ENCODE data around the gene TMEM164. TPM values are rescaled to one million over a fixed set of nuclear protein-coding genes. Genes with fewer than 3 reads are reported as not detected.

TMEM164 gene
- total and polyA plus RNA-seq, 7 donors = 14.5 to 42.4 (median 31.7) TPM

GRCh38 chrX:110116066-110116980, 113.4 kb downstream of the TMEM164 start:
- Histone ChIP-seq H3K36me3 (ENCODE audit: insufficient read depth in 1 of 2, low read depth in 1 of 2) (peaks cover 0 to 6% of the 10 kb centered on the region in 2 donors), H3K27ac (no peak overlapping the region), H3K27me3 (ENCODE audit: insufficient read depth in 3 of 3, low read length in 2 of 3) (peaks cover 0 to 6% (median 0%) of the 10 kb centered on the region in 3 donors), H3K4me1 (no peaks in the 10 kb centered on the region), H3K4me3 (no peak overlapping the region), H3K9me3 (no peaks in the 10 kb centered on the region)
- 86 to 94% (median 94%) methylated on average over 4 of the region's 4 CpGs for WGBS, 3 donors
- TF ChIP-seq, protein P1, sequence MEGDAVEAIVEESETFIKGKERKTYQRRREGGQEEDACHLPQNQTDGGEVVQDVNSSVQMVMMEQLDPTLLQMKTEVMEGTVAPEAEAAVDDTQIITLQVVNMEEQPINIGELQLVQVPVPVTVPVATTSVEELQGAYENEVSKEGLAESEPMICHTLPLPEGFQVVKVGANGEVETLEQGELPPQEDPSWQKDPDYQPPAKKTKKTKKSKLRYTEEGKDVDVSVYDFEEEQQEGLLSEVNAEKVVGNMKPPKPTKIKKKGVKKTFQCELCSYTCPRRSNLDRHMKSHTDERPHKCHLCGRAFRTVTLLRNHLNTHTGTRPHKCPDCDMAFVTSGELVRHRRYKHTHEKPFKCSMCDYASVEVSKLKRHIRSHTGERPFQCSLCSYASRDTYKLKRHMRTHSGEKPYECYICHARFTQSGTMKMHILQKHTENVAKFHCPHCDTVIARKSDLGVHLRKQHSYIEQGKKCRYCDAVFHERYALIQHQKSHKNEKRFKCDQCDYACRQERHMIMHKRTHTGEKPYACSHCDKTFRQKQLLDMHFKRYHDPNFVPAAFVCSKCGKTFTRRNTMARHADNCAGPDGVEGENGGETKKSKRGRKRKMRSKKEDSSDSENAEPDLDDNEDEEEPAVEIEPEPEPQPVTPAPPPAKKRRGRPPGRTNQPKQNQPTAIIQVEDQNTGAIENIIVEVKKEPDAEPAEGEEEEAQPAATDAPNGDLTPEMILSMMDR (IDR thresholded peaks at IDR 0.05) = no peak
- intact Hi-C loops (cut with DNase I) = no loop called here
- ATAC-seq (no peak), DNase-seq (no peak)

GRCh38 chrX:110118530-110118929, 115.6 kb downstream of the TMEM164 start:
- Histone ChIP-seq H3K36me3 (ENCODE audit: insufficient read depth in 1 of 2, low read depth in 1 of 2) (peaks cover 0 to 3% of the 10 kb centered on the region in 2 donors), H3K9me3 (no peaks in the 10 kb centered on the region), H3K27me3 (ENCODE audit: insufficient read depth in 3 of 3, low read length in 2 of 3) (peaks cover 0 to 6% (median 0%) of the 10 kb centered on the region in 3 donors), H3K4me3 (no peak overlapping the region), H3K27ac (no peak overlapping the region), H3K4me1 (no peaks in the 10 kb centered on the region)
- 78 to 97% (median 95%) methylated on average over 4 of the region's 4 CpGs for WGBS, 3 donors
- TF ChIP-seq, protein P1 (IDR thresholded peaks at IDR 0.05) = no peak
- intact Hi-C loops (cut with DNase I) = no loop called here
- ATAC-seq = no peak
- DNase-seq = no peak

- intact Hi-C loops (cut with DNase I) = no loop called here
- Histone ChIP-seq H3K27ac (no peak overlapping the region), H3K4me1 (no peaks in the 10 kb centered on the region), H3K4me3 (no peak overlapping the region), H3K9me3 (no peaks in the 10 kb centered on the region), H3K27me3 (ENCODE audit: insufficient read depth in 3 of 3, low read length in 2 of 3) (peaks cover 0 to 6% (median 0%) of the 10 kb centered on the region in 3 donors), H3K36me3 (ENCODE audit: insufficient read depth in 1 of 2, low read depth in 1 of 2) (no peaks in the 10 kb centered on the region)
- DNase-seq (no peak), ATAC-seq (no peak)
- TF ChIP-seq, protein P1 (IDR thresholded peaks at IDR 0.05) = no peak
- 84 to 97% (median 90%) methylated on average over 2 of the region's 2 CpGs for WGBS, 3 donors
Measured at GRCh38 chrX:110119480-110119879, 116.6 kb downstream of the TMEM164 start.

DNA sequence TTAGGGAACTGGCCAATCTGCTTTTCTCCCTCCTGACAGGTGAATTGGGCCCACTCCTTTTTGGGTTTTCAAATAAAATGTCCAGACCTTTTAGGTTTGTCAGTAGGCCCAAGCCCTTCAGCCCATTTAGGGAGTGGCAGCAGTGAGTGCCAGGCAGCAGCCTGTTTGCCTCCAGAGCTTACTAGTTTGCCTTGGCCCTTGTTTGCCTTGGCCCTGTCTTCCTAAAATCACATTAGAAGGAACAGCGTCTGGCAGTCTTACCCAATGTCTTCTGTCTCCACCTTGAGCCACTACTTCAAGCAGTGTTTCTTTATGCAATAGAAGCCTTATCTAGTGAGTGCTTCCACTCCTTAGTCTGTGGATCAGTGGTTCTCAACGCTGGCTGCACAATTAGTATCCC, 117.1 kb downstream of the TMEM164 start:
- intact Hi-C loops (cut with DNase I) = no loop called here
- TF ChIP-seq, protein P1 (IDR thresholded peaks at IDR 0.05) = no peak
- H3K27me3 ChIP-seq (ENCODE audit: insufficient read depth in 3 of 3, low read length in 2 of 3) = peaks cover 0 to under 1% (median 0%) of the 10 kb centered on the region in 3 donors
- no peaks in the 10 kb centered on the region for H3K4me1 ChIP-seq
- 28 to 67% (median 53%) methylated on average over 2 of the region's 2 CpGs for WGBS, 3 donors
- no peak overlapping the region for H3K4me3 ChIP-seq
- no peaks in the 10 kb centered on the region for H3K36me3 ChIP-seq (ENCODE audit: insufficient read depth in 1 of 2, low read depth in 1 of 2)
- H3K9me3 ChIP-seq = no peaks in the 10 kb centered on the region
- DNase-seq (no peak), ATAC-seq (peak; percentile 25 to 68 (median 45))
- H3K27ac ChIP-seq = peak overlapping the region; percentile 39
